ENCODE measurements around the gene DEDD2.

The DEDD2 gene

GRCh38 chr19:42248270-42249148 is 31.0 kb upstream of the DEDD2 start:
- no peak for DNase-seq

- no peak for DNase-seq
These were observed 30.2 kb upstream of the DEDD2 start for GRCh38 chr19:42247640-42248199.

- no peak for DNase-seq
These were observed 29.6 kb upstream of the DEDD2 start for GRCh38 chr19:42246922-42247639.

GRCh38 chr19:42246143-42246921 is 28.9 kb upstream of the DEDD2 start:
- no peak for DNase-seq

GRCh38 chr19:42245231-42245630 is 27.8 kb upstream of the DEDD2 start:
- DNase-seq: no peak

- DNase-seq: peak; percentile 91
These were observed 27.1 kb upstream of the DEDD2 start for GRCh38 chr19:42244347-42245220.

- peak; percentile 99 for DNase-seq
These were observed 25.3 kb upstream of the DEDD2 start, which contains the start of gene GSK3A for GRCh38 chr19:42242512-42243409. Gene GSK3A (minus strand): TSS chr19:42242602. CDS start chr19:42242465, 137 bp downstream.

- DNase-seq: no peak
These were observed 24.6 kb upstream of the DEDD2 start for GRCh38 chr19:42242069-42242511.

- no peak for DNase-seq
These were observed 23.8 kb upstream of the DEDD2 start for GRCh38 chr19:42241279-42241678.

GRCh38 chr19:42239544-42240220 is 22.2 kb upstream of the DEDD2 start:
- DNase-seq: no peak

- no peak for DNase-seq
These were observed 17.7 kb upstream of the DEDD2 start for GRCh38 chr19:42235181-42235580.

- no peak for DNase-seq
These were observed 16.9 kb upstream of the DEDD2 start for GRCh38 chr19:42234364-42234763.

GRCh38 chr19:42233678-42234292 is 16.3 kb upstream of the DEDD2 start:
- DNase-seq: no peak

GRCh38 chr19:42233106-42233505 is 15.6 kb upstream of the DEDD2 start:
- DNase-seq: no peak

- DNase-seq: no peak
These were observed 15.0 kb upstream of the DEDD2 start for GRCh38 chr19:42232435-42232834.

GRCh38 chr19:42230571-42230970 is 13.1 kb upstream of the DEDD2 start:
- DNase-seq: no peak

GRCh38 chr19:42229855-42230351 is 12.4 kb upstream of the DEDD2 start:
- no peak for DNase-seq

- DNase-seq: no peak
These were observed 11.9 kb upstream of the DEDD2 start for GRCh38 chr19:42229301-42229854.

GRCh38 chr19:42228641-42229040 is 11.2 kb upstream of the DEDD2 start:
- no peak for DNase-seq
